Mesendoderm (in vitro differentiated cells): ENCODE results near the gene ZP1.

Experiments
- DNase-seq: peaks from one replicate; pipeline ENCODE4 v3.0.0; 2013
- H2AK5ac ChIP-seq: 2 replicates; pipeline ENCODE4 v1.6.1; 2013; ENCODE audit warnings: low read length, inconsistent platforms
- H2BK120ac ChIP-seq: 2 replicates; pipeline ENCODE4 v1.6.1; 2013; ENCODE audit warnings: low read depth, mild to moderate bottlenecking, low read length, moderate library complexity, mixed read lengths
- H2BK15ac ChIP-seq: replicated peaks from 2 replicates; pipeline ENCODE4 v1.6.1; 2013; ENCODE audit warnings: low read depth, mild to moderate bottlenecking, moderate library complexity
- H2BK5ac ChIP-seq: 2 replicates; pipeline ENCODE4 v1.6.1; 2013; ENCODE audit warnings: low read length, inconsistent platforms
- H3K18ac ChIP-seq: 2 replicates; pipeline ENCODE4 v1.6.1; 2013; ENCODE audit warnings: mild to moderate bottlenecking, low read length, mixed read lengths
- H3K23ac ChIP-seq: one replicate; pipeline ENCODE4 v1.6.1; 2013; ENCODE audit warnings: low read length
- H3K27ac ChIP-seq: 2 replicates; pipeline ENCODE4 v1.5.1; 2013; ENCODE audit warnings: low read depth, mild to moderate bottlenecking, inconsistent platforms, low read length, moderate library complexity
- H3K27me3 ChIP-seq: 2 replicates; pipeline ENCODE4 v1.6.1; 2013; ENCODE audit warnings: low read length, control low read depth, mild to moderate bottlenecking, inconsistent platforms; ENCODE audit not compliant: insufficient read depth, poor library complexity
- H3K36me3 ChIP-seq: 2 replicates; pipeline ENCODE4 v1.6.1; 2013; ENCODE audit warnings: low read length, inconsistent platforms; ENCODE audit not compliant: control insufficient read depth, insufficient read depth
- H3K4ac ChIP-seq: one replicate; pipeline ENCODE4 v1.6.1; 2013; ENCODE audit warnings: low read depth, mild to moderate bottlenecking, low read length, moderate library complexity
- H3K4me1 ChIP-seq: 2 replicates; pipeline ENCODE4 v1.6.1; 2013; ENCODE audit warnings: low read depth, low read length, inconsistent platforms; ENCODE audit not compliant: control insufficient read depth
- H3K4me2 ChIP-seq: 2 replicates; pipeline ENCODE4 v1.6.1; 2013; ENCODE audit warnings: low read length
- H3K4me3 ChIP-seq: 2 replicates; pipeline ENCODE4 v1.5.1; 2013; ENCODE audit warnings: mild to moderate bottlenecking, low read length
- H3K56ac ChIP-seq: one replicate; pipeline ENCODE4 v1.6.1; 2013; ENCODE audit warnings: low read length
- H3K79me1 ChIP-seq: 2 replicates; pipeline ENCODE4 v1.6.1; 2013; ENCODE audit warnings: low read length, inconsistent platforms
- H3K79me2 ChIP-seq: 2 replicates; pipeline ENCODE4 v1.6.1; 2013; ENCODE audit warnings: mild to moderate bottlenecking, low read length; ENCODE audit not compliant: control insufficient read depth, insufficient read depth
- H3K9ac ChIP-seq: 2 replicates; pipeline ENCODE4 v1.6.1; 2013; ENCODE audit warnings: low read length, inconsistent platforms
- H4K5ac ChIP-seq: one replicate; pipeline ENCODE4 v1.6.1; 2013; ENCODE audit warnings: low read length
- H4K8ac ChIP-seq: one replicate; pipeline ENCODE4 v1.6.1; 2013; ENCODE audit warnings: low read depth, mild to moderate bottlenecking, control low read depth, low read length, moderate library complexity
- WGBS: extraction: QIAGEN DNeasy Blood & Tissue Kit; methylation state at CpG from one replicate; pipeline ENCODE4 v1.1.7; 2013; ENCODE audit warnings: low lambda C conversion rate, missing lambda C conversion rate; ENCODE audit not compliant: insufficient coverage; ENCODE audit errors: extremely low coverage; 5-methylcytosine and 5-hydroxymethylcytosine counted together

Gene ZP1

GRCh38 chr11:60919320-60919719, 52.0 kb downstream of the ZP1 start:
- no CpG with 5 or more reads among the region's 1 CpG for WGBS
- Histone ChIP-seq H2AK5ac (no peak overlapping the region), H2BK5ac (no peak overlapping the region), H2BK15ac (no peak overlapping the region), H3K27me3 (no peaks in the 10 kb centered on the region), H3K18ac (no peak overlapping the region), H3K36me3 (peaks cover 3% of the 10 kb centered on the region), H4K5ac (no peak overlapping the region), H3K4ac (no peak overlapping the region), H3K79me2 (peaks cover 9% of the 10 kb centered on the region), H3K79me1 (peaks cover 10% of the 10 kb centered on the region), H3K56ac (no peak overlapping the region), H3K9ac (no peak overlapping the region), H3K4me2 (no peak overlapping the region), H3K23ac (no peak overlapping the region), H3K4me1 (peaks cover 17% of the 10 kb centered on the region), H2BK120ac (no peak overlapping the region), H4K8ac (no peak overlapping the region), H3K4me3 (no peak overlapping the region), H3K27ac (no peak overlapping the region)
- DNase-seq = no peak

GRCh38 chr11:60919956-60920355, 52.6 kb downstream of the ZP1 start:
- no peak overlapping the region for H3K23ac ChIP-seq
- no peak overlapping the region for H2BK5ac ChIP-seq
- no peak overlapping the region for H2BK120ac ChIP-seq
- H3K56ac ChIP-seq = no peak overlapping the region
- H2BK15ac ChIP-seq = no peak overlapping the region
- H3K9ac ChIP-seq = no peak overlapping the region
- peaks cover 17% of the 10 kb centered on the region for H3K4me1 ChIP-seq
- H3K27ac ChIP-seq = no peak overlapping the region
- DNase-seq = no peak
- H3K36me3 ChIP-seq = peaks cover 3% of the 10 kb centered on the region
- WGBS = no CpG with 5 or more reads among the region's 2 CpGs
- peaks cover 9% of the 10 kb centered on the region for H3K79me2 ChIP-seq
- H3K4me2 ChIP-seq = no peak overlapping the region
- no peak overlapping the region for H3K4me3 ChIP-seq
- H4K8ac ChIP-seq = no peak overlapping the region
- peaks cover 10% of the 10 kb centered on the region for H3K79me1 ChIP-seq
- H2AK5ac ChIP-seq = no peak overlapping the region
- no peaks in the 10 kb centered on the region for H3K27me3 ChIP-seq
- no peak overlapping the region for H3K18ac ChIP-seq
- no peak overlapping the region for H4K5ac ChIP-seq
- no peak overlapping the region for H3K4ac ChIP-seq

GRCh38 chr11:60921259-60921658, 53.9 kb downstream of the ZP1 start:
- peaks cover 9% of the 10 kb centered on the region for H3K79me2 ChIP-seq
- no peak overlapping the region for H4K5ac ChIP-seq
- no peak overlapping the region for H3K18ac ChIP-seq
- H3K79me1 ChIP-seq = peaks cover 14% of the 10 kb centered on the region
- peaks cover 3% of the 10 kb centered on the region for H3K36me3 ChIP-seq
- no peak overlapping the region for H3K4me3 ChIP-seq
- H3K27ac ChIP-seq = no peak overlapping the region
- no CpG with 5 or more reads among the region's 11 CpGs for WGBS
- no peak overlapping the region for H2AK5ac ChIP-seq
- no peak overlapping the region for H2BK120ac ChIP-seq
- H3K4me2 ChIP-seq = no peak overlapping the region
- no peak overlapping the region for H4K8ac ChIP-seq
- no peak for DNase-seq
- H3K27me3 ChIP-seq = no peaks in the 10 kb centered on the region
- H2BK15ac ChIP-seq = no peak overlapping the region
- H3K9ac ChIP-seq = no peak overlapping the region
- H3K23ac ChIP-seq = no peak overlapping the region
- H3K4me1 ChIP-seq = peaks cover 14% of the 10 kb centered on the region
- no peak overlapping the region for H2BK5ac ChIP-seq
- no peak overlapping the region for H3K56ac ChIP-seq
- H3K4ac ChIP-seq = no peak overlapping the region

DNA sequence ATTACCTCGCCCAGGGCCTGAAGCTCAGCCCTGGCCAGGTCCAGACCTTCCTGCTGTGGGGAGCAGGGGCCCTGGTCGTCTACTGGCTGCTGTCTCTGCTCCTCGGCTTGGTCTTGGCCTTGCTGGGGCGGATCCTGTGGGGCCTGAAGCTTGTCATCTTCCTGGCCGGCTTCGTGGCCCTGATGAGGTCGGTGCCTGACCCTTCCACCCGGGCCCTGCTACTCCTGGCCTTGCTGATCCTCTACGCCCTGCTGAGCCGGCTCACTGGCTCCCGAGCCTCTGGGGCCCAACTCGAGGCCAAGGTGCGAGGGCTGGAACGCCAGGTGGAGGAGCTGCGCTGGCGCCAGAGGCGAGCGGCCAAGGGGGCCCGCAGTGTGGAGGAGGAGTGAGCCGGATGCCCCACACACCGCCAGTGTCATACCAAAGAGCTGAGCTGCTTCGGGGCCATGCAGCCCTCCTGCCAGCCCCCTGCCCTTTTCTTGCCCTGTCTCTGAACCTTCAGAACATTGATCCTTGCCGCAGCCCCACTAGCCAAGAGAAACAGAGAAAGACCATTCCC, 54.5 kb downstream of the ZP1 start:
- Histone ChIP-seq H3K23ac (no peak overlapping the region), H3K4me3 (no peak overlapping the region)
- no CpG with 5 or more reads among the region's 23 CpGs for WGBS

GRCh38 chr11:60922906-60923305, 55.6 kb downstream of the ZP1 start:
- no peak overlapping the region for H4K8ac ChIP-seq
- H2BK15ac ChIP-seq = no peak overlapping the region
- no peak overlapping the region for H3K4ac ChIP-seq
- H3K36me3 ChIP-seq = peaks cover 3% of the 10 kb centered on the region
- no peak for DNase-seq
- H3K79me2 ChIP-seq = no peaks in the 10 kb centered on the region
- peaks cover 8% of the 10 kb centered on the region for H3K79me1 ChIP-seq
- no peak overlapping the region for H4K5ac ChIP-seq
- no peak overlapping the region for H3K56ac ChIP-seq
- no peak overlapping the region for H3K4me2 ChIP-seq
- H3K27ac ChIP-seq = no peak overlapping the region
- no peak overlapping the region for H3K23ac ChIP-seq
- H2BK120ac ChIP-seq = no peak overlapping the region
- no peak overlapping the region for H3K9ac ChIP-seq
- peaks cover 10% of the 10 kb centered on the region for H3K4me1 ChIP-seq
- no peak overlapping the region for H3K4me3 ChIP-seq
- no peak overlapping the region for H2AK5ac ChIP-seq
- H3K27me3 ChIP-seq = no peaks in the 10 kb centered on the region
- H2BK5ac ChIP-seq = no peak overlapping the region
- WGBS = no CpG with 5 or more reads among the region's 6 CpGs
- H3K18ac ChIP-seq = no peak overlapping the region

More for the DNA sequence above, 54.5 kb downstream of the ZP1 start:
- no peak overlapping the region for H3K27ac ChIP-seq
- H2BK15ac ChIP-seq = no peak overlapping the region
- H3K27me3 ChIP-seq = no peaks in the 10 kb centered on the region
- peaks cover 3% of the 10 kb centered on the region for H3K79me2 ChIP-seq
- peaks cover 11% of the 10 kb centered on the region for H3K4me1 ChIP-seq
- H2BK120ac ChIP-seq = no peak overlapping the region
- no peak overlapping the region for H3K4me2 ChIP-seq
- peaks cover 3% of the 10 kb centered on the region for H3K36me3 ChIP-seq
- no peak overlapping the region for H3K4ac ChIP-seq
- no peak overlapping the region for H3K9ac ChIP-seq
- H3K79me1 ChIP-seq = peaks cover 11% of the 10 kb centered on the region
- DNase-seq = no peak
- no peak overlapping the region for H2BK5ac ChIP-seq
- no peak overlapping the region for H3K18ac ChIP-seq
- H4K8ac ChIP-seq = no peak overlapping the region
- H4K5ac ChIP-seq = no peak overlapping the region
- no peak overlapping the region for H2AK5ac ChIP-seq
- no peak overlapping the region for H3K56ac ChIP-seq

DNA sequence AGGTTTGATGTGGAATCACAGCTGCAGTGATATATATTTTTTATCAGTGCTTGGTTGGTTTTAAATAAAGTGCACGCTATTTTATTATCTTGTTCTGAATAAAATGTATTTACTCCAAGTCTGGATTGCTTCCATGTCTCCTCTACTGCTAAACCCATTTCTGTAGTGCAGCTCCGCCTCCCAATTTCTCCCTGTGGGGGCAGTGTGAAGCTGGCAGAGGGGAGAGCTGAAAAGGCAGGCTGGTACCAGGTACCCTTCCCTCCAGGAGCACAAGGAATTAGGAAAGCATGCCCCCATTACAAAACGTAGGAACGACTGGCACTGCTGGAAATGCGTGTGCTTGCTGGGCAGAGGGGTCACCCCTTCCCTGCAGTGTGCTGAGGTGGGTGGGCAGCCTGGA, 56.0 kb downstream of the ZP1 start:
- H2BK15ac ChIP-seq = no peak overlapping the region
- no peak overlapping the region for H3K4me2 ChIP-seq
- H3K23ac ChIP-seq = no peak overlapping the region
- no peak overlapping the region for H2AK5ac ChIP-seq
- H2BK5ac ChIP-seq = no peak overlapping the region
- H3K36me3 ChIP-seq = peaks cover 3% of the 10 kb centered on the region
- peaks cover 8% of the 10 kb centered on the region for H3K79me1 ChIP-seq
- no peak overlapping the region for H2BK120ac ChIP-seq
- no peak overlapping the region for H3K18ac ChIP-seq
- no peak overlapping the region for H3K56ac ChIP-seq
- no peak overlapping the region for H4K5ac ChIP-seq
- H4K8ac ChIP-seq = no peak overlapping the region
- peaks cover 7% of the 10 kb centered on the region for H3K4me1 ChIP-seq
- no peak overlapping the region for H3K4me3 ChIP-seq
- DNase-seq = no peak
- H3K4ac ChIP-seq = no peak overlapping the region
- H3K27me3 ChIP-seq = no peaks in the 10 kb centered on the region
- H3K79me2 ChIP-seq = no peaks in the 10 kb centered on the region
- H3K27ac ChIP-seq = no peak overlapping the region
- WGBS = no CpG with 5 or more reads among the region's 5 CpGs
- no peak overlapping the region for H3K9ac ChIP-seq
